Left colon (tissue), 2 donors: ENCODE measurements around the gene AJAP1. TPM values are rescaled to one million over a fixed set of nuclear protein-coding genes. Genes with fewer than 3 reads are reported as not detected.

ENCODE experiments used
- ATAC-seq: fragments of 200-7000 bp; cut with Tn5 transposase; one replicate; pipeline ENCODE4 v1.9.1; 2020; ENCODE audit warnings: mild to moderate bottlenecking, moderate library complexity
- DNase-seq, 2 donors: peaks; one replicate each; pipeline ENCODE4 v3.0.0-alpha.2; 2020
- intact Hi-C, 2 donors: fragments of 100-400 bp; cut with DNase I in 1 of 2; cut with micrococcal nuclease in 1 of 2; formaldehyde crosslinking; loops; one replicate each; pipeline versions ENCODE4 v1.11.2 to v1.14.0; 2022; cut with DNase I, micrococcal nuclease
- total RNA-seq, 2 donors: library from RNA; stranded (reverse); fragmentation: NEBNext Ultra II Directional; extraction: Animal tissue kit (Norgen Biotek cat#: 25700); gene quantifications; one replicate each; pipeline ENCODE4 v1.2.1, GENCODE V29; 2021
- donor health status: DM: no; HTN: no; CAD: no.
- donor health status: DM: yes; HTN: yes; CAD: no.

AJAP1 gene
- total RNA-seq, 2 donors from 2014 or later, result 0.08 to 0.49 TPM

GRCh38 chr1:4671828-4672227 lies 17.4 kb downstream of the AJAP1 start:
- ATAC-seq (no peak), DNase-seq (no peak)
- intact Hi-C loops, result no loop called here

DNA sequence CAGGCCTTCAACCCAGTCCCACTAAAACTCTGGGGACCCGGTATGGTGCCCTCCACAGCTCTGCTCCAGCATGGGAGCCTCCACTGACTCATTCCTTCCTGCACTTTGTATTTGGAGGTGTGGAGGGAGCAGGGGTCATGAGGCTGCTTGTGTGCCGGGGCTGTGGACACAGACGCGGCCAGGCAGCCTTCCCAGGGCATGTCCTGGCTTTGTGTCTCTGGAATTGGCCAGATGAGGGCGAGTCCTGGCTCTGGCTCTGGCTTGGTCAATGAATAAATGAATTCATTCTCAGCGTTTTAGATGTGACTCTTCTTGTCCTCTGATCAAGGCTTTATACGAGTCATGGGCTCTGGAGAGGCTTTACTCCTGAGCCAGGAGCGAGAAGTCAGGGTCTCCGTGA lies 19.1 kb downstream of the AJAP1 start:
- ATAC-seq (no peak), DNase-seq (no peak)
- intact Hi-C loops, result no loop called here

DNA sequence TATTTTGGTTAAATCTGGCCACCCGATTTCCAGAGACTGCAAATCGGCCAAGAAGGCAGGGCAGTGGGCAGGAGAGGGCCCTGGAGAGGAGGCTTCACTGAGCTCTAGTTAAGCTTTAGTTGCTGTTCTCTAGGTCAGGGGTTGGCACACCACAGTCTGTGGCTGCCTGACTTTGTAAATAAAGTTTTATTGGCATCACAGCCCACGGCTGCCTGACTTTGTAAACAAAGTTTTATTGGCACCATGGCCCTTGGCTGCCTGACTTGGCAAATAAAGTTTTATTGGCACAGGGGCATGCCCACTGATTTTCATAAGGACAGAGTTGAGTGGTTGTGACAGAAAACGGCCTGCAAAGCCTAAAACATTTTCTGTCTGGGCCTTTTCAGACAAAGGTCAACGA lies 19.7 kb downstream of the AJAP1 start:
- ATAC-seq (no peak), DNase-seq (no peak)
- intact Hi-C loops, result no loop called here

- intact Hi-C loops, result no loop called here
- ATAC-seq, result no peak
- no peak for DNase-seq
Measured at GRCh38 chr1:4674676-4675075, 20.3 kb downstream of the AJAP1 start.

DNA sequence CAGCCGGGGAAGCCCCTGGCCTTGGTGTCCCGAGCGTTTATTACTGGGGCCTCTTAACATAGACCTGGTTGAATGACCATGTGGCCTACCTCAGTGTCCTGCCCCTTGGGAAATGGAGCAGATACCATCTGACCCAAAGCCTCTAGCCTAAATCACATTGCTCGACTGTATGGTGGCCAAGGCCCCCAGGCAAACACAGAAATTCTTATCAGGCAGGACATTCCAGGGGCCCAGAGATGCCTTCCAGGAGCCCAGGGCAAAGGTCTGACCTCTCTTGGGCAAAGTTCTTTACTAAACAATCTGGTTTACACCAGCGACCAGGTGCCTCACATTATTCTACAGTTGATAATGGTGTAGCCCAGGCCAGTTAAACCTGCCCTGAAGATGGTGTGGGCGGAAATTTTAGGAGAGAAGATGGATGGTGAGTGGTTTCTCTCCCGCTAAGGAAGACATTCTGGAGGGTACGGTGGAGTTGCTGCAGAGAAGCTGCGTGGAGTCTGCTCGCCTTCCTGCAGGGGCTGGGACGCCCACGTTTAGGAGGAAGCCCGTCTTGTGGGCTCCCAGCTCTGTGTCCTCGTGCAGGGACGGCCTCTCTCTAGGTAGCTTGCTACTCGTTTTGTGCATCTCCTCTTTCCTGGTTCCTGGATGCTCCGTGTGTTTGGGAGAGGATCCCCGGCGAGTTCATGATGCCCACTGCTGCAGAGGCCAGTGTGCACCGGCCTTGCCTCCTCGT lies 21.2 kb downstream of the AJAP1 start:
- ATAC-seq, result no peak
- no peak for DNase-seq
- intact Hi-C loops, result no loop called here

- DNase-seq, result no peak
- intact Hi-C loops, result no loop called here
- no peak for ATAC-seq
Measured at GRCh38 chr1:4676253-4676652, 21.8 kb downstream of the AJAP1 start.

- no peak for DNase-seq
- no peak for ATAC-seq
- intact Hi-C loops, result no loop called here
Measured at GRCh38 chr1:4677608-4678007, 23.2 kb downstream of the AJAP1 start.

GRCh38 chr1:4678066-4678717 lies 23.8 kb downstream of the AJAP1 start:
- intact Hi-C loops, result no loop called here
- no peak for ATAC-seq

DNA sequence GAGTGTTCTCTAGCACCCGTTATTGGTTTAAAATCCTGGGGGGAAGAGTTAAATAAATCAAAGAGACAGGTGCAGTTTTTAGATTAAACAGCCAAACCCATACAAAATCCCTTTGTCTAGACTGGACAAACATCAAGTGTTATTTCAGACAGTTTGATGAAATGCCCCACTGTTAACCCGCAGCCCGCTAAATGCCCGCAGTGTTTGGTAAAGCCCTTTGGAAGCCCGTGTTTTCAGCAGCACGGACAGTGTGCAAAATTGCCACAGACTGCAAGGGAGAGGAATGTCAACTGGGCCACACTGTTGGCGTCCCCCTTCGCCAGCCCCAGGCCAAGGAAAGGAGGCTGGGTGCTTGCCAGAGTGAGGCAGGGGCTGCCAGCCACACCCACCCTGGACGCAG lies 26.6 kb downstream of the AJAP1 start:
- intact Hi-C loops, result no loop called here
- ATAC-seq (no peak), DNase-seq (no peak)

More at GRCh38 chr1:4678066-4678717, 23.8 kb downstream of the AJAP1 start:
- no peak for DNase-seq

- ATAC-seq (no peak), DNase-seq (no peak)
- intact Hi-C loops, result no loop called here
Measured at GRCh38 chr1:4682607-4683220, 28.3 kb downstream of the AJAP1 start.

- intact Hi-C loops, result no loop called here
- no peak for DNase-seq
- no peak for ATAC-seq
Measured at GRCh38 chr1:4684136-4684535, 29.7 kb downstream of the AJAP1 start.

- no peak for DNase-seq
- intact Hi-C loops, result no loop called here
- ATAC-seq, result no peak
Measured at GRCh38 chr1:4684864-4685522, 30.6 kb downstream of the AJAP1 start.

GRCh38 chr1:4685523-4685865 lies 31.1 kb downstream of the AJAP1 start:
- no peak for ATAC-seq
- intact Hi-C loops, result no loop called here
- no peak for DNase-seq

DNA sequence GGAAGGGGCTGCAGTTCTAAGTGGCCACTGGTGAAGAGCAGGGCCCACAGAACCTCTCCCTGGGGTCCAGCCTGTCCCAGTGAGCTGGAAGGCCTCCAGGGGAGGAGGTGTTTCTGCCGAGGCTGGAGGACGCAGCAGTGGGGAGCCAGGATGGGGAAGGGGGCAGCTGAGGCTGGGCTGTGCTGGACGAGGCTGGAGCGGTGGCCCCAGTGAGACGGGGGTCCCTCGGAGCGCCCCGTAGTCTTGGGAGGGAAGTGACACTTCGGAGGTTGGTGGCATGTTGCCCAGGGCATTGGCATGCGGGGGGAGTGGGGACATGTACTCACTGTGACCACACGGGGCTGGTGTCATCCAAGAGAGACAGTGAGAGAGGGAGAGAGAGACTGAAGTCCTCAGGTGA lies 33.5 kb downstream of the AJAP1 start:
- ATAC-seq, result no peak
- DNase-seq, result no peak
- intact Hi-C loops, result no loop called here

GRCh38 chr1:4689271-4689935 lies 35.0 kb downstream of the AJAP1 start:
- no peak for ATAC-seq
- DNase-seq, result no peak
- intact Hi-C loops, result no loop called here

GRCh38 chr1:4689941-4690635 lies 35.7 kb downstream of the AJAP1 start:
- intact Hi-C loops, result no loop called here
- no peak for DNase-seq
- ATAC-seq, result no peak

- DNase-seq (no peak), ATAC-seq (no peak)
- intact Hi-C loops, result no loop called here
Measured at GRCh38 chr1:4690951-4691675, 36.7 kb downstream of the AJAP1 start.

- DNase-seq (no peak), ATAC-seq (no peak)
- intact Hi-C loops, result no loop called here
Measured at GRCh38 chr1:4691766-4692405, 37.5 kb downstream of the AJAP1 start.
